K562 (cell line): Measurements from ENCODE around the gene VWA8. TPM values are rescaled to one million over a fixed set of nuclear protein-coding genes. Genes with fewer than 3 reads are reported as not detected.

ENCODE experiments used
- ARID2 ChIP-seq: fragments of 450-650 bp; IDR thresholded peaks from 2 replicates; pipeline ENCODE4 v1.6.1; 2017; ENCODE audit warnings: antibody characterized with exemption, mild to moderate bottlenecking
- BCOR ChIP-seq: fragments of 450-650 bp; IDR thresholded peaks from 2 replicates; pipeline ENCODE4 v1.6.1; 2016
- CBFA2T2 ChIP-seq: fragments of 450-650 bp; conservative IDR thresholded peaks from 2 replicates; pipeline ENCODE4 v1.6.1; 2017; ENCODE audit warnings: mild to moderate bottlenecking
- E2F1 ChIP-seq: sonication (generic); formaldehyde crosslinking; IDR thresholded peaks from 2 replicates; pipeline ENCODE4 v1.8.1; 2023; ENCODE audit warnings: mild to moderate bottlenecking, missing genetic modification reagents, moderate library complexity
- ELF4 ChIP-seq: fragments of 450-650 bp; formaldehyde crosslinking; IDR thresholded peaks from 2 replicates; pipeline ENCODE4 v1.4.0; 2022; ENCODE audit warnings: missing genetic modification characterization
- FOXJ2 ChIP-seq: fragments of 200-800 bp; sonication (Bioruptor generic); IDR thresholded peaks from 2 replicates; pipeline ENCODE4 v1.6.1; 2016; ENCODE audit warnings: missing genetic modification characterization, missing compliant biosample characterization
- GTF2E2 ChIP-seq: fragments of 200-800 bp; sonication (Bioruptor generic); IDR thresholded peaks from 2 replicates; pipeline ENCODE4 v1.6.1; 2016; ENCODE audit warnings: missing genetic modification characterization, missing compliant biosample characterization
- KDM2B ChIP-seq: fragments of 250-450 bp; sonication (Bioruptor Pico); IDR thresholded peaks from 2 replicates; pipeline ENCODE4 v1.8.0; 2021; ENCODE audit warnings: mild to moderate bottlenecking, moderate library complexity
- MBD1 ChIP-seq: fragments of 250-450 bp; sonication (Bioruptor Pico); IDR thresholded peaks from 2 replicates; pipeline ENCODE4 v1.8.0; 2022; ENCODE audit warnings: inconsistent platforms
- MBD2 ChIP-seq: sonication (generic); IDR thresholded peaks from 2 replicates; pipeline ENCODE4 v1.6.1; 2016; ENCODE audit warnings: low read depth, borderline replicate concordance
- NEUROD1 ChIP-seq: fragments of 150-350 bp; IDR thresholded peaks from 2 replicates; pipeline ENCODE4 v1.6.1; 2014; ENCODE audit warnings: borderline replicate concordance, low read length, low read depth; ENCODE audit not compliant: partially characterized antibody
- POLR2B ChIP-seq: fragments of 450-650 bp; IDR thresholded peaks from 2 replicates; pipeline ENCODE4 v1.6.1; 2018; ENCODE audit warnings: low read depth; ENCODE audit not compliant: partially characterized antibody
- RNF2 ChIP-seq: sonication (generic); IDR thresholded peaks from 2 replicates; pipeline ENCODE4 v1.6.1; 2016
- RUNX1 ChIP-seq: sonication (generic); IDR thresholded peaks from 2 replicates; pipeline ENCODE4 v1.6.1; 2016; ENCODE audit warnings: antibody characterized with exemption, low read depth
- SMARCC2 ChIP-seq: fragments of 450-650 bp; IDR thresholded peaks from 2 replicates; pipeline ENCODE4 v1.6.1; 2017; ENCODE audit warnings: antibody characterized with exemption, moderate library complexity, mild to moderate bottlenecking, low read depth
- SP1 ChIP-seq: sonication (generic); formaldehyde crosslinking; IDR thresholded peaks from 2 replicates; pipeline ENCODE4 v1.8.1; 2022; ENCODE audit warnings: mild to moderate bottlenecking, missing genetic modification reagents
- SREBF1 ChIP-seq: fragments of 150-350 bp; IDR thresholded peaks from 2 replicates; pipeline ENCODE4 v1.6.1; 2014; ENCODE audit warnings: antibody characterized with exemption, low read depth, low read length, borderline replicate concordance
- TEAD1 ChIP-seq, 2 experiments: fragments of 450-650 bp in 1 of 2; sonication (generic) in 1 of 2; formaldehyde crosslinking; IDR thresholded peaks; 2 replicates each; pipeline versions ENCODE4 v1.4.0 to v1.8.0; 2020 to 2022; ENCODE audit warnings: mild to moderate bottlenecking in 2 of 2, missing genetic modification reagents in 1 of 2
- ZKSCAN8 ChIP-seq: fragments of 200-800 bp; sonication (Bioruptor generic); IDR thresholded peaks from 2 replicates; pipeline ENCODE4 v1.6.1; 2016; ENCODE audit warnings: missing genetic modification characterization, missing compliant biosample characterization
- ZNF174 ChIP-seq: fragments of 250-450 bp; sonication (Bioruptor Pico); IDR thresholded peaks from 2 replicates; pipeline ENCODE4 v1.4.0; 2020; ENCODE audit warnings: mild to moderate bottlenecking
- ZNF57 ChIP-seq: fragments of 450-650 bp; formaldehyde crosslinking; IDR thresholded peaks from 2 replicates; pipeline ENCODE4 v1.4.0; 2020; ENCODE audit warnings: mild to moderate bottlenecking, moderate library complexity
- ZNF584 ChIP-seq: fragments of 200-800 bp; sonication (Bioruptor generic); IDR thresholded peaks from 2 replicates; pipeline ENCODE4 v1.6.1; 2016; ENCODE audit warnings: low read depth, mild to moderate bottlenecking, missing genetic modification characterization, missing compliant biosample characterization
- ZNF780A ChIP-seq: fragments of 250-450 bp; sonication (Bioruptor Pico); IDR thresholded peaks from 2 replicates; pipeline ENCODE4 v1.5.0; 2021; ENCODE audit warnings: mild to moderate bottlenecking
- polyA plus RNA-seq, 8 experiments: library from polyadenylated mRNA; depleted of rRNA in 4 of 8; stranded (reverse) in 5 of 8; unstranded in 3 of 8; fragments of >200 nt; fragmentation: Nextera tagmentation in 2 of 8; fragmentation: Illumina TruSeq in 1 of 8; extraction: Ambion mirVana in 2 of 8; extraction: Trizol in 1 of 8; gene quantifications; 2 replicates each; pipeline versions ENCODE4 v1.2.1 to v1.2.3, GENCODE V29; 2011 to 2014; ENCODE audit warnings: inconsistent platforms in 1 of 8, missing spikeins in 1 of 8
- total RNA-seq, 7 experiments: library from RNA; depleted of rRNA in 6 of 7; stranded (reverse); fragments of >200 nt in 6 of 7; fragmentation: Illumina TruSeq in 2 of 7; extraction: Trizol in 2 of 7; gene quantifications; 2 replicates each; pipeline versions ENCODE4 v1.2.1 to v1.2.3, GENCODE V29; 2011 to 2021; ENCODE audit warnings: low replicate concordance in 1 of 7
- TF ChIP-seq, protein P1 (sequence below): sonication (generic); formaldehyde crosslinking; IDR thresholded peaks from 2 replicates; pipeline ENCODE4 v1.4.0; 2020; ENCODE audit warnings: mild to moderate bottlenecking, missing genetic modification reagents
- TF ChIP-seq, protein P2 (sequence below): fragments of 450-650 bp; IDR thresholded peaks from 2 replicates; pipeline ENCODE4 v1.6.1; 2014; ENCODE audit warnings: low read depth, mild to moderate bottlenecking, moderate library complexity, borderline replicate concordance

Gene VWA8
- total and polyA plus RNA-seq, 9 of the 15 experiments (the other 6 are each of a cell fraction or from before 2014, with no cell fraction given) = 2.1 to 18.5 (median 13.3) TPM

DNA sequence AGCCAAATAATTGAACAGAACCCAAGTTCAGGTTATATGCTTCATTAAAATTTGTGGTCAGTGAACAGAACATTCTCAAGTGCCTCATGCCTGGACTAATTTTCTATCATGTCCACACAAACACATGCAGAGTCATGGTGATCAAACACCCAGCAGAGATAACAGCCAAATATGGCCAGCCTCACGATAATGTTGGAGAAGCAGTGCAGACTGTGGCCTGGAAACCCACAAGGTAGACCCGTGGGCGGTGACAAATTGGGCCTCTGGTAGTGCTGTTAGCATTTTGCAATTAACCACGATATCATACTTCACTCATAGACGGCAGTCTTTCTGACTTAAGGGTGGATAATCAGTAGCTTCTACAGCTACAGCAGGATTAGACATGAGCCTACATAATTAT, 35.0 kb upstream of the VWA8 start (continued):
- TF ChIP-seq ZNF780A (CRISPR knock-in tag) = no peak
- no peak for TF ChIP-seq KDM2B (CRISPR knock-in tag)
- TF ChIP-seq, protein P1, sequence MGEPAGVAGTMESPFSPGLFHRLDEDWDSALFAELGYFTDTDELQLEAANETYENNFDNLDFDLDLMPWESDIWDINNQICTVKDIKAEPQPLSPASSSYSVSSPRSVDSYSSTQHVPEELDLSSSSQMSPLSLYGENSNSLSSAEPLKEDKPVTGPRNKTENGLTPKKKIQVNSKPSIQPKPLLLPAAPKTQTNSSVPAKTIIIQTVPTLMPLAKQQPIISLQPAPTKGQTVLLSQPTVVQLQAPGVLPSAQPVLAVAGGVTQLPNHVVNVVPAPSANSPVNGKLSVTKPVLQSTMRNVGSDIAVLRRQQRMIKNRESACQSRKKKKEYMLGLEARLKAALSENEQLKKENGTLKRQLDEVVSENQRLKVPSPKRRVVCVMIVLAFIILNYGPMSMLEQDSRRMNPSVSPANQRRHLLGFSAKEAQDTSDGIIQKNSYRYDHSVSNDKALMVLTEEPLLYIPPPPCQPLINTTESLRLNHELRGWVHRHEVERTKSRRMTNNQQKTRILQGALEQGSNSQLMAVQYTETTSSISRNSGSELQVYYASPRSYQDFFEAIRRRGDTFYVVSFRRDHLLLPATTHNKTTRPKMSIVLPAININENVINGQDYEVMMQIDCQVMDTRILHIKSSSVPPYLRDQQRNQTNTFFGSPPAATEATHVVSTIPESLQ (CRISPR knock-in tag) = no peak
- TF ChIP-seq ARID2 = no peak
- no peak for TF ChIP-seq E2F1
- TF ChIP-seq RUNX1 = 0 out of 2 replicates have a peak, but pooled peaks have one; percentile 50
- TF ChIP-seq SMARCC2 = 0 out of 2 replicates have a peak, but pooled peaks have one; percentile 42
- TF ChIP-seq ZNF584 (CRISPR knock-in tag) = 0 out of 2 replicates have a peak, but pooled peaks have one; percentile 38
- TF ChIP-seq ZKSCAN8 = peak; percentile 64; the same call in 1 of the 2 replicates
- peak; percentile 88 for TF ChIP-seq RNF2
- TF ChIP-seq, protein P2, sequence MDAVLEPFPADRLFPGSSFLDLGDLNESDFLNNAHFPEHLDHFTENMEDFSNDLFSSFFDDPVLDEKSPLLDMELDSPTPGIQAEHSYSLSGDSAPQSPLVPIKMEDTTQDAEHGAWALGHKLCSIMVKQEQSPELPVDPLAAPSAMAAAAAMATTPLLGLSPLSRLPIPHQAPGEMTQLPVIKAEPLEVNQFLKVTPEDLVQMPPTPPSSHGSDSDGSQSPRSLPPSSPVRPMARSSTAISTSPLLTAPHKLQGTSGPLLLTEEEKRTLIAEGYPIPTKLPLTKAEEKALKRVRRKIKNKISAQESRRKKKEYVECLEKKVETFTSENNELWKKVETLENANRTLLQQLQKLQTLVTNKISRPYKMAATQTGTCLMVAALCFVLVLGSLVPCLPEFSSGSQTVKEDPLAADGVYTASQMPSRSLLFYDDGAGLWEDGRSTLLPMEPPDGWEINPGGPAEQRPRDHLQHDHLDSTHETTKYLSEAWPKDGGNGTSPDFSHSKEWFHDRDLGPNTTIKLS = peak; percentile 26; the same call in 1 of the 2 replicates
- TF ChIP-seq MBD2 = peak; percentile 55
- TF ChIP-seq FOXJ2 (tag) = no peak
- TF ChIP-seq CBFA2T2 = peak; percentile 84
- TF ChIP-seq NEUROD1 = peak; percentile 36
- no peak for TF ChIP-seq ZNF57 (CRISPR knock-in tag)
- TF ChIP-seq ZNF174 (CRISPR knock-in tag) = no peak
- TF ChIP-seq ELF4 (CRISPR knock-in tag) = no peak
- TF ChIP-seq GTF2E2 = 0 out of 2 replicates have a peak, but pooled peaks have one; percentile 30
- no peak for TF ChIP-seq MBD1 (CRISPR knock-in tag)
- TF ChIP-seq SREBF1 = no peak
- TF ChIP-seq TEAD1 (CRISPR knock-in tag; IDR thresholded peaks at IDR 0.05) = no peak
- no peak for TF ChIP-seq POLR2B
- 0 out of 2 replicates have a peak, but pooled peaks have one; percentile 17 for TF ChIP-seq SP1 (CRISPR knock-in tag)
- 0 out of 2 replicates have a peak, but pooled peaks have one; percentile 45 for TF ChIP-seq BCOR
